Ramos (cell line): ENCODE measurements around the gene STRBP.
"Not testable (repeated sequence)": the region's sequence is repeated elsewhere in the genome, so short reads cannot be mapped to it uniquely, and the experiment has no call there.

Experiments
- in situ Hi-C: fragments of 300-500 bp; cut with MboI; formaldehyde crosslinking; loops from one replicate; pipeline ENCODE4 v1.14.3; 2022; ENCODE audit warnings: low sequenced_read_pairs; ENCODE audit not compliant: unreplicated experiment

The STRBP gene

DNA sequence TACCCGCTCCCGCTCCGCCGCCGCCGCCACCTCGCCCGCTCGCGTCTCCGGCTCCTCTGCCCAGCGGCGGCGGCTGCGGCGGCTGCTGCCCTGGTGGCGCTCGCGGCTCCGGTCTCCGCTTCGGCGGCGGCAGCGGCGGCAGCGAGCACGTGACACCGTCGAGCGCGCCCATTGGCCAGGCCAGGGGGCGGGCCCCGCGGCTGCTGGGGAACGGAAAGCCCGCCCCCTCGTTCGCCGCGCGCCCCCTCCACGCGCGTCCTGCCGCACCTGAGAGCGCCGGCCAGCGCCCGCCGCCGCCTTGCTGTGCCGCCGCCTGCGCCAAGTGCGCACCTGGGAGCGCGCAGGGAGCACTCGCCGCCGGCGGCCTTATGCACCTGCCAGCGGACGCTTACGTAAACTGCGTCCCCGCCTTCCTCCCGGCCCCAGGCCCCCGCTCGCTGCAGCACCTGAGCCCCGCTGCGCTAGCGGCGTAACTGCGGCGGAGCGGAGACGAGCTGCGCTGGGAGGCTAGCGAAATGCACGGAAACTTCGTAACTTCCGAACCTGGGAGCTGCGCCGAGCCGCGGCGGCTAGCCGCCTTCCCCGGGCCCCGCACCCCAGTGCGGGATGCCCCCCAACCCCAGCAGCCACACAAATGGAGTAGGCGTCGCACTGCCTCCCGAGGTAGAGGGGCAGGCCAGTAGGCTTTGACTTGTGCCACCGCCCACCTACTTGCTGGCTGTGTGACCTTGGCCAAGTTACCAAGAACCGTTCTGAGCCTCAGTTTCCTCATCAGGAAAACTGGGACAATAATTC is at the start of gene STRBP:
STRBP (minus strand) TSS at position 122 of the 795 bp plus-strand sequence. CDS start 84,452 bp downstream, outside the sequence.
- in situ Hi-C loops, result no loop called here

DNA sequence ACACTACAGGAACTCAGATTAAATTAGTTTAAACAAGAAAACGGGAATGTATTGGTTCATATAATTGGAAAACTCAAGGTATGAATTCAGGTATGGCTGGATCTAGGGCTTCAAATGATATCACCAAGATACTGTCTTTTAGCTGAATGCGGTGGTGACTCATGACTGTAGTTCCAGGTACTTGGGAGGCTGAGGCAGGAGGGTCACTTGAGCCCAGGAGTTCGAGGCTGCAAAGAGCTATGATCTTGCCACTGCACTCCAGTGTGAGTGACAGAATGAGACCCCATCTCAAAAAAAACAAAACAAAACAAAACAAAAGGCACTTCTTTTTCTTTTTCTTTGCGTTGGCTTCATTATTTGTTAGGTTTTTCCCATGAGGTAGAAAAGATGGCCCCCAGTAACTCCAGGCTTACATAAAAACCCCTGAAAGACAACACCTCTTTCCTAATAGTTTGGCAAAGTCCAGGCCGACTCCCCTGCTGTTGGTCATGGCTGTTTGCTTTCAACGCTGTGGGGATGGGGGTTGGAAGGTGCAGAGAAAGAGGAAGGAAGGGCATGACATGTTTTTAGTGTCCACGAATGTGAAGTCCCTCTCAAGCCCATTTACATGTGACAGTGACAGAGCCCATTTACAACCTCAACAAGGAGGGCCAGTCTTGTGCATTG is 47.8 kb upstream of the STRBP start:
- in situ Hi-C loops, result no loop called here

DNA sequence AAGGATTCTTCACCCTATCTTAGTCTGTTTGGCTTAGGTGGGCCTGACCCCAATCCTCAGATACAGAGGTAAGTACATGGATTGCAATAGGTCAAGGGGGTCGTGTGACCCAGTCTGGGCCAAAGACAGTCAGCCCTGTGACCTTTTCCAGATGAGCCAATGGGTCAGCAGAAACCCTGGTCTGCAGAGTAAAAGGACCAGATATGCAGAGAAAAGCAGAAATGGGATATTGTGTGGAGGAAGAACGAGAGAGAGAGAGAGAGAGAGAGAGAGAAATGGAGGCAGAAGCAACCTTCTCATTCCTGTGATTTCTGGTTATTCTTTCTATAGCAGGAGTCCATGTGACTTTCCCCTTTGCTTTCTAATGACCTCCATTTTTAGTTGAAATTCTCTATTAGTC is 47.2 kb upstream of the STRBP start:
- in situ Hi-C loops, result no loop called here

DNA sequence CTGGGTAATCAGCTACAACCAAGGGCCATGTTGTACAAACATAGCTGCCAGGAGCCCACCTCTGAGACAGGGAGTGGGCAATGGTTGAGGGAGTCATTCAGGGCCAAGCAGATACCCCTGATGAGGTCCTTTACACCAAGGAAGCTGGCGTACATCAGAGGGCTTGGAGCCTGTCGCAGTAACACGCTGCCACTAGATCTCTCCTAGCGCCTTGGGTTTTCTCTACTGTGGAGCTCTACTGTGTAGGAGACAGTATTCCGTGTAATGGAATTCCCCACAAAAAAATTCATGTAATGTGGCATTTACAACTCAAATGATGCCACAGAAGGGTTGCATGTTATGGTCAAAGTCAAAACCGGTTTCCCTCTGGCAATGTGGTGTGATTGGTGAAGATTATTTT is 46.2 kb upstream of the STRBP start:
- in situ Hi-C loops, result no loop called here

DNA sequence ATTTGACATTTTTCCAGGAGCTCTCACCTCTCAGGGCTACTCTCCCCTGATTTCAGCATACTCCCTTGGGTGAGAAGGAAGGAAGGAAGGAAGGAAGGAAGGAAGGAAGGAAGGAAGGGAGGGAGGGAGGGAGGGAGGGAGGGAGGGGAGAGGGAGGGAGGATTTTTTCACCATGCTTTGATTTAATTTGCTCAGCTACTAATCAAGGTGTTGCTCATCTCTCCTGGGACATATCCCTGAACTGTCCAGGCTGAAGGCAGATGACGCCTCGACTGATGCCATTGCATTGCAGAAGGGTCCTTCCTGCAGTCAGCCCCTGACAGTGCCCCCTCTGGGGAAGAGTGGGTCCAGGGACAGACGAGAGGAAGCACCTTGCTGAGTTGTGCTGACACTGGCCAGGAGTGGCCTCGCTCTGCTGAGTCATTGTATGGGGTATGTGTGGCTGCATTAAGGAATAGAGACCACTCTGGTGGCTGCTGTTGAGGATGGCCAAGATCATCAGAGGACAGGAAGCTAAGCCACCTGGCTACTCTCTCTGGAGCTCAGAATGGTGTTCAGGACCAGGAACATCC is 44.0 kb upstream of the STRBP start:
- in situ Hi-C loops, result no loop called here

DNA sequence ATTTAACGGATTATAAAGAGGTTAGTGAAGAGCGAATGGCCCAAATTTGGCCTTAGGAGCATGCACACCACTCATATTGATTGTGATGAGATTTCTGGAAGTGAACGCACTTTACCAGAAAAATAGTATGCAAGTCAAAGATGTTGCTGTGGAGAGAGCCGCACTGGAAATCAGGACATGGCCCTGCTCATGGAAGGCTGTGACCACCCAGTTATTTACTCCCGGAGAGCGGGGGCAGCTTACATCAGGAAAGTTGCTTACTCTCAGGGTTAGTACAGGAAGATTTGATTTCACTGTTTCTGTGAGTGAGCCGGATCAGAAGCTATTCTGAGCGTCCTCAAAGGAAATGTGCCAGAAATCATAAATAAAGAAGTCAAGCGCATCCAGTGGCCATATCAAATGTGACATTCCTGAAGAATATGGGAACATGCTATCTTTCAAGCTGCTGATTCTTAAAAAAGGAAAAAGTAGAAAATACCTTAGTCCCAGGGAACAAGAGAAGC is 42.9 kb upstream of the STRBP start:
- in situ Hi-C loops, result no loop called here

DNA sequence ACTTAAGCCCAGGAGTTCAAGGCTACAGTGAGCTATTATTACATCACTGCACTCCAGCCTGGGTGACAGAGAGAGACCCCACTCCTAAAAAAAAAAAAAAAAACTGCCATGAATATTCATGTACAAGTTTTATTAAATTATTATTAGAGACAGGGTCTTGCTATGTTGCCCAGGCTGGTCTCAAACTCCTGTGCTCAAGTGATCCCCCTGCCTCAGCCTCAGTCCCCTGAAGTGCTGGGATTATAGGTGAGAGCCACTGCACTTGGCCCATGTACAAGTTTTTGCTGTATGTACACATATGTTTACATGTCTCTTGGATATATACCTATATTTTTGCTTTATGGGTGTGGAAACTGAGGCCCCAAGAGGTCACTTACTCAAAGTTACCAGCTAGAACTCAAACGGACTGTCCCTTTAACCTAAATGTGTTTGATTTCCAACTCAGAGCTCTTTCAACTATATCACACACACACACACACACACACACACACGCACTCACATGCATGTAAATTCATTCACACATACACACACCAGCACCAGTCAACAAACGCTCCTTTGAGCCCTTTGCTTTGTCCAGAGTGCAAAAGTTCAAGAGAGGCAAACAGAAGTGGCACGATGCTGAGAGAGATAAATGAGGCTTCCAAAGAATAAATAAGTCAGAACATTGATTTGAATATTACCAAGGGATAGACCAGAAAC is 42.3 kb upstream of the STRBP start:
- in situ Hi-C loops, result no loop called here

DNA sequence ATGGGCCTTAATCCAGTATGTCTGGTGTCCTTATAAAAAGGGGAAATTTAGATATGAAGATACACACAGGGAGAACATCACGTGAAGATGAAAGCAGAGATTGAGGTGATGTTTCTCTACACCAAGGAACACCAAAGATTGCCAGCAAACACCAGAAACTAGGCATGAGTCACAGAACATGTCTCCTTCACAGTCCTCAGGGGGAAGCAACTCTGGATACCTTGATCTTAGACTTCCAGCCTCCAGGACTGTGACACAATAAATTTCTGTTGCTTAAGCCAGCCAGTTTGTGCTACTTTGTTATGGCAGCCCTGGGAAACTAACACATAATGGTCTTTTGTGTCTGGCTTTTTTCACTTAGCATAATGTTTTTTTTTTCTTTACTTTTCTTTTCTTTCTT is 41.2 kb upstream of the STRBP start:
- in situ Hi-C loops, result no loop called here

DNA sequence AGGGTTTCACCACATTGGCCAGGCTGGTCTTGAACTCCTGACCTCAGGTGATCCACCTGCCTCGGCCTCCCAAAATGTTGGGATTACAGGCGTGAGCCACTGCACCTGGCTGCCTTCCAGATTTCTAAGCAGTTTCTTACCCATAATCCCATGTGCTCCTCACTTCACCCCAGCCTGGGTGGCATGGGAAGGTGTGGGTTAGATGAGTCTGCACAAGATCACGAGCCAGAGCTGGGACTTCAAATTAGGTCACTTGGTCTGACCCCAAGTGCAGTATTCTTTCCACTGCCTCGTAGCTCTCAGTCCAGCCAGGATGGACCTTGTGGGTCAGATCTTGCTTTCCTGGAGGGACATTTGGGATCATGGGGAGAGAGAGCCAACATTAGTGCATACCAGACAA is 37.5 kb upstream of the STRBP start:
- in situ Hi-C loops, result no loop called here

DNA sequence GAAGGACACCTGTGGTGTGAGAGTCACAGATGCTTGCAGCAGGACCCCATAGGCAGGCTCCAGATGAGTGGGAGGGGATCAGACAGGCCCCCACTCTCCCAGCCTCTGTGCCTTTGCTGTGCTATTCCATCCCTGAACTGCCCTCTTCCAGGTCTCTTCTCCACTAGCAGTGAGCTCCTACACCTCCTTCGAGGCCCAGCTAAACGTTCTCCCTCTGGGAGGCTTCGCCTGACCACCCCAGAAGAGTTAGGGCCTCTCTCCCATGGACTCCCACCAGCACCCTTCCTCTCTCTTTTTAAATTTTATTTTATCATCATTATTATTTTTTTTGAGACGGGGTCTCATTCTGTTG is 35.9 kb upstream of the STRBP start:
- in situ Hi-C loops, result no loop called here

DNA sequence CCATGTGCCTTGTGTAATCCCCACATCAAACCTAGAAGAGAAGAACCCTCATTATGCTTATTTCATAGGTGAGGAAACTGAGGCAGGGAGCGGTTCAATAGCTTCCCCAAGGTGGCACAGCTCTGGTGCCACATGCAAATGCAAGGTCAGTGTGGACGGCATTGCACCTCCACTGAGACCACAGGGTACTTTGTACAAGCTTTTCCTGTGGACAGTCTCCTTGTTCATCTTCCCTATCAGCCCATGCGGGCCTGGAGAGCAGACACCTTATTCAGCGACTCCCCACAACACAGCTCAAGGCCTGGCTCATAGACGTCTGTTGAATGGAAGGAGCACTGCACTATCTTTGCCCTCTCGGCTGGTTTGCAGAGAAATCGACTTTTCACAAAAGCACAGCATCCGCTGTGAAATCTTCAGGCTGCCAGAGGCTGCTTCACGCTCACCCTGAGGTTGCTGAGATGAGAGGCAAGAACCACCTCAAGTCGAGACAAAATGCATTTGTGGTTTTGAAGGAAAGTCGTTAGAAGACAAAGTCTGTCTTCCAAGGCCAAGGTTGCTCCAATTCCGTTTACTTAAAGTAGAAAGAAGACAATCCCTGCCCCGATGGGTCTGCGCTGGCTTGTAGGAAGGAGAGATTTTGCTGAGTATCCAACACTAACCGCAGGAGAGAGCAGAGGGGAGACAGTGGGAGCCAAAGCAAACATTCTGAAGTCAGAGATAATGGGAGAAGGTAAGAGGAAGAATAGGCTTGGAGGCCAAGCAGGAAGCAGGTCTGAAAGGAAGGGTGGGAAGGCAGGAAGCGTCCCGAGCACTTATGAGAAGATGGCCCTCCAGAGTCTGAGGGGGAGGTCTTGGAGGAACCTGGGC is 34.2 kb upstream of the STRBP start:
- in situ Hi-C loops, result no loop called here

DNA sequence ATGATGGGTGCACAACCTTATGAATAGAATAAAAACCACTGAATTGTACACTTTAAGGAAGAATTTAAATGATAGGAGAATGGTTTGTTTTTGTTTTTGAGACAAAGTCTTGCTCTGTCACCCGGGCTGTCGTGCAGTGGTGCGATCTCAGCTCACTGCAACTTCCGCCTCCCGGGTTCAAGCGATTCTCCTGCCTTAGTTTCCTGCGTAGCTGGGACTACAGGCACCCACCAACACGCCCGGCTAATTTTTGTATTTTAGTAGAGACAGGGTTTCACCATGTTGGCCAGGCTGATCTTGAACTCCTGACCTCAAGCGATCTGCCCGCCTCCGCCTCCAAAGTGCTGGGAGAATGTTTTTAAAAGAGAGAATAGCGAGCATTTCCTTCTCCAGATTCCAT is 33.5 kb upstream of the STRBP start:
- in situ Hi-C loops, result not testable (repeated sequence)

DNA sequence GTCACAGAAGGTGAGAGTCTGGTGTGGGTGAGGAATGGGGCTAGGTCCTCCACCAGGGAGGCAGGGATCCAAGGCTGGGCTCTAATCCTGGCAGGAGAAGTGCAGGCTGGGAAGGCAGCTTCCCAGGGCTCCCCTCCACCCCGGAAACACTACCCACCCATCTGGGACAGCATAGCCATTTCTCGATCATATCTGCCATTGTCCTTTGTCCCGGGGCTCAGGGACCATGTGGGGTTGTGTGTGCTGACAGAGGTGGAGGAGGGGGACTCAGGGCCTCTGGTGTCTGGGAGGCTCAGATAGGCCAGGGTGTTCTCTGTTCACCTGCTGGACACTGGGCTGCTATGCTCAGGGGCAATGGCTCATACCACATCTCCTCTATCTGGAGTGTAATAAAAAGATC is 32.2 kb upstream of the STRBP start:
- in situ Hi-C loops, result no loop called here

DNA sequence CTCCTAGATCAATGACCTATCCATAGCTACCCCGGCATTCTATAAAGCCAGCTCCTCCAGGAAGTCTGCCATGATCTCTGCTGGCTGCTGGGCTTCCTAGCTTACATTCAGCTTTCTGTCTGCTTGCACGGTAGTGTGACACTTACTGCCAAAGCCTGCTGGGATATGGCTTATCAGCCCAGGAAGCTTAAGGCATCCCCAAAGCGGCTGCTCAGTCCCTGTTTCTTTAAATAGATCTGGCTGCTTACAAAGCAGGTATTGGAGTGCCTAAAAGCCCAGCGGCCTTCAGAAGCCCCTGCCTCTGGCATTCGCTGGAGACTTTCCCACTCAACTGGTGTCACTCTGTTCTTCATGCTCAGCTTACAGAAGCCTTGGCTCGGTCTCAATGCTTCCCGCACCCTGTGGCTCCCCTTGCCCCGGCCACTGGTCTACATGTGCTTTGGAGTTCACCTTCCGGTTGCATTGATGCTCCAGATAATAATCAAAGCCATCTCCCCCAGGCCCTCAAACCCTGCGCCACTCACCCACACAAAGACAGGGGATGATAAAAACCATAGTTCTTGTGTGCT is 31.3 kb upstream of the STRBP start:
- in situ Hi-C loops, result no loop called here

DNA sequence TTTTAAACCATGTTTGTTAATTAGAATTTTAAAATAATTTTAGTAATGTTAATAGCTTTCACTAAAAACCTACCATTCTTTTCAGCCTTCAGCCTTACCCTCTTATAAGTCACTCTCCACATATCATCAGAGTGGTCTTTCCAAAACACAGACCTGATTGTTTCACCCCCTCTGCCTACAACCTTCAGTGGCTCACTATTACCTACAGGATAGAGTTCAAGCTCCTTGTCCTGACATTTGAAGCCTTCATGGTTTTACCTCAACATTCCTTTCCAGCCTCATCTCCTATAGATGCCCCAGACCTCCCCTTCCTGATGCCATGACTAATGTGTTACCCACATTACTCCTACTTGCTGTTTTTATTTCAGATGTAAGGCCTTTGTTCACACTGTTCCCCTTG is 27.8 kb upstream of the STRBP start:
- in situ Hi-C loops, result no loop called here

DNA sequence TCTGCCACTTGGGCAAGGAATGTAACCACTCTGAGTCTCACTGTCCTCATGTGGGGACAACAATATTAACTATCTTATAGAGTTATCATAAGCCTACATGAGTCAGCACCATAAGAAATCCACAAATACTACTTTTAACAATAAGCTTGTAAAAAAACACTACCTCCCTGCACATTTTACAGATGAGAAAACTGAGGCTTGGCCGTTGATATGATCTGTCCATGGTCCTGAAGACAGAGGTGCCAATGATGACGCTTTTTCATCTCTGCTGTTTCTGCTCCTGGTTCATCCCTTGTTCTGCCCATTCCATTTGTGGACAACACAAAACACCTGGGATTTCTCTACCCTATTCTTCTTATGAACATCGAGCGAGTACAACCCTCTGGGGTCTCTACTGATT is 23.4 kb upstream of the STRBP start:
- in situ Hi-C loops, result no loop called here

DNA sequence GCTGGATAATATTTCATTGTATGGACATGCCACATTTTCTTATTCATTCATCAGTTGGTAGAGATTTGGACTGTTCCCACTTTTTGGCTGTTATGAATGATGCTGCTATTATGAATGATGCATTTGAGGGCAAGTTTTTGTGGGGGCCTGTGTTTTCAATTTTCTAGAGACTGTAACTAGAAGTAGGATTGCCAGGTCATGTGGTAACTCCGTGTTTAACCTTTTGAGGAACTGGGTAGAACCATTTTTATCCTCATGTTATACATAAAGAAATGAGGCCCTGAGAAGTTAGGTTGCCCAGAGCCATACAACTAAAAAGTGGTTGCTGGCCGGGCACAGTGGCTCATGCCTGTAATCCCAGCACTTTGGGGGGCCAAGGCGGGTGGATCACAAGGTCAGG is 22.4 kb upstream of the STRBP start:
- in situ Hi-C loops, result no loop called here

DNA sequence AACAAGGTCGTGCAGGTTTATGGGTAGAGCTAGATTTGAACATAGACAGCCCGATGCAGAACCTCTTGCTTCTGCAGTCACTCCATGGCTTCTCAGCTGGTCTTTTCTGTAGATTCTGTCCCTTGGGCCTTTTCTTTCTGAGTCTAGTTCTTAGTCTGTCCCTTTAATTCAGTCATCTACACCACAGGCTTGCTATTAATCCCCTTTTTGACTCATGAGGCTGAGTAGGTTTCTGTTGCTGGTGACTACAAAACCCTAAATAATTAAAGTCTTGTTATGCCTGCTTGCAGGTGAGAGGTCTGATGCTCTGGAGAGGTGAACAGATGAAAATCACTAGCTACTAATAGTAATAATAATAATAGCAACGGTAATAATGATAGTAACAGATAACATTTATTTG is 19.3 kb upstream of the STRBP start:
- in situ Hi-C loops, result no loop called here

DNA sequence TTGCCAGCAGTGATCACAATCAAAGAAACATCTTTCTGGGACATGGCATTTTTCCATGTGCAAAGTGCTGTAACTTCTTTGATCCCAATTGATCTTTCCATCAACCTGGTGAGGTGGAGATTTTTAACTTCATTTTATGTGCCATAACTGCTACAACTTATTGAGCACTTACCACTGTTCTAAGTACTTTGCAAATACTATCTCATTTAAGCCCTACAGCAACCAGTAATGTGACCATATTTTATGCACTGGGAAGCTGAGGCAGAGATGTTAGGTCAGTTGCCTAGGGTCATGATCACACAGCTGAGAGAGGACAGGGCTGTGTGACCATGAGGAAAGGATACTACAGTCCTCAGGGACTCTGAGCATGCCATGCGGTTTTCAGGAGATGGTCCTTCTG is 17.9 kb upstream of the STRBP start:
- in situ Hi-C loops, result no loop called here

DNA sequence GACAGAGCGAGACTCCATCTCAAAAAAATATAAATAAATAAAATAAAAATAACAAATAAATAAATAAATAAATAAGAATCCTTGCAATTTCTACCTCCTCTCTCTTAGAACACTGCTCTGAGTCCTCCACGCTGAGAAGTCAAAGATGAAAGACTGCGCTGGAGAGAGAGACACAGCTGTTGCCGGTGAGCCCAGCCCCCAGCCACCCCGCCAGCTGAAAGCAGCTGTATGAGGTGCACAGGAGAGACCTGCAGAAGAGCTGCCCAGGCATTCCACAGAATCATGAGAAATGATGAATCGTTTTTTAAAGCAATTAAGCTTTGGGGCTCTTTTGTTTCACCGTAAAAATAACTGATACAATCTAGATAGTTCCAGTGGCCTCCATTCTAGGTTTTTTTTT is 16.3 kb upstream of the STRBP start:
- in situ Hi-C loops, result no loop called here
